H1 (cell line): ENCODE measurements around the gene RAD51B.

Experiments used
- ASH2L ChIP-seq: fragments of 200-600, 300-600 bp; sonication (generic); IDR thresholded peaks from one replicate; pipeline ENCODE4 v1.7.1; 2017; ENCODE audit warnings: low read length
- CREB1 ChIP-seq: IDR thresholded peaks from 2 replicates; pipeline ENCODE4 v1.6.1; 2012; ENCODE audit warnings: inconsistent platforms
- CTCF ChIP-seq, 3 experiments: IDR thresholded peaks; 1 replicate in 2 of 3; 2 replicates in 1 of 3; pipeline versions ENCODE4 v1.5.1 to v1.6.1; 2011; ENCODE audit warnings: low read length in 3 of 3, mild to moderate bottlenecking in 3 of 3, inconsistent platforms in 2 of 3, low read depth in 1 of 3, moderate library complexity in 1 of 3; ENCODE audit not compliant: insufficient read depth in 1 of 3; ENCODE audit errors: control extremely low read depth in 1 of 3
- POLR2AphosphoS5 ChIP-seq: IDR thresholded peaks from 2 replicates; pipeline ENCODE4 v1.6.1; 2011; ENCODE audit warnings: low read depth, low read length
- RAD21 ChIP-seq, 2 experiments: IDR thresholded peaks in 1 of 2; conservative IDR thresholded peaks in 1 of 2; 2 replicates each; pipeline ENCODE4 v1.6.1; 2011; ENCODE audit warnings: low read depth in 2 of 2, low read length in 2 of 2, improper control_type of control experiment in 1 of 2, inconsistent platforms in 1 of 2, mild to moderate bottlenecking in 1 of 2, moderate library complexity in 1 of 2
- SIN3A ChIP-seq, 2 experiments: IDR thresholded peaks in 1 of 2; conservative IDR thresholded peaks in 1 of 2; 2 replicates each; pipeline ENCODE4 v1.6.1; 2011 to 2012; ENCODE audit warnings: low read length in 2 of 2, improper control_type of control experiment in 1 of 2, low read depth in 1 of 2, mild to moderate bottlenecking in 1 of 2

- TF ChIP-seq CREB1 (no peak), ASH2L (no peak), SIN3A (conservative IDR thresholded peaks at IDR 0.05 in 1 of 2, IDR thresholded peaks at IDR 0.05 in 1 of 2; ENCODE audit: low read depth in 1 of 2, low read length in 2 of 2) (no peak), POLR2AphosphoS5 (no peak), RAD21 (IDR thresholded peaks at IDR 0.05 in 1 of 2, conservative IDR thresholded peaks at IDR 0.05 in 1 of 2; ENCODE audit: low read depth in 2 of 2, low read length in 2 of 2) (no peak), CTCF (IDR thresholded peaks at IDR 0.05; ENCODE audit: control extremely low read depth in 1 of 3, insufficient read depth in 1 of 3, low read depth in 1 of 3, low read length in 3 of 3) (no peak)
These were observed 557.4 kb downstream of the RAD51B start for GRCh38 chr14:68377006-68377405.
